GM18519 (cell line): ENCODE results near the gene ACP1.
"Not testable (repeated sequence)": the region's sequence is repeated elsewhere in the genome, so short reads cannot be mapped to it uniquely, and the experiment has no call there.

Source experiments
- ATAC-seq: cut with Tn5 transposase; IDR thresholded peaks from one replicate; pipeline ENCODE4 v1.9.1; 2021; ENCODE audit warnings: mild to moderate bottlenecking, moderate library complexity; ENCODE audit not compliant: unreplicated experiment, low FRiP score

The ACP1 gene

GRCh38 chr2:309148-309953 lies 44.6 kb downstream of the ACP1 start:
- no peak for ATAC-seq

GRCh38 chr2:309954-310510 lies 45.3 kb downstream of the ACP1 start:
- no peak for ATAC-seq

GRCh38 chr2:310994-311393 lies 46.2 kb downstream of the ACP1 start:
- no peak for ATAC-seq

GRCh38 chr2:313991-314390 lies 49.2 kb downstream of the ACP1 start:
- ATAC-seq = no peak

GRCh38 chr2:314561-315336 lies 50.0 kb downstream of the ACP1 start:
- ATAC-seq = no peak

GRCh38 chr2:315925-316324 lies 51.2 kb downstream of the ACP1 start:
- ATAC-seq = not testable (repeated sequence)

- ATAC-seq = no peak
Observed at GRCh38 chr2:316381-316780, 51.6 kb downstream of the ACP1 start.

GRCh38 chr2:317501-318424 lies 53.0 kb downstream of the ACP1 start:
- ATAC-seq = no peak

- no peak for ATAC-seq
Observed at GRCh38 chr2:319059-319600, 54.4 kb downstream of the ACP1 start.

GRCh38 chr2:320561-320960 lies 55.8 kb downstream of the ACP1 start:
- no peak for ATAC-seq

- ATAC-seq = no peak
Observed at GRCh38 chr2:322326-322725, 57.6 kb downstream of the ACP1 start.

- no peak for ATAC-seq
Observed at GRCh38 chr2:323035-323434, 58.3 kb downstream of the ACP1 start.
